ENCODE measurements around the gene KRT77.

KRT77 gene

DNA sequence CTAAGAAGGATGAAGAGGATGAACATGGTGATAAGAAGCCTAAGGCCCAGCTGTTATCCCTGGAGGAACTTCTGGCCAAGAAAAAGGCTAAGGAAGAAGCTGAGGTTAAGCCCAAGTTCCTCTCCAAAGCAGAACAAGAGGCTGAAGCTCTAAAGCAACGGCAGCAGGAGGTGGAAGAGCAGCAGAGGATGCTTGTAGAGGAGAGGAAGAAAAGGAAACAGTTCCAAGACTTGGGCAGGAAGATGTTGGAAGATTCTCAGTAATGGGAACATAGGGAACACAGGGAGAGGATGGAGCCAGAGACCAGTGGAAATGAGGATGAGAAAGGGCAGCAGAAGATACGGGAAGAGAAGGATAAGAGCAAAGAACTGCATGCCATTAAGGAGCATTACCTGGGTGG, 27.5 kb upstream of the KRT77 start:
- H3K27ac ChIP-seq: no peak overlapping the region
- TF ChIP-seq ZFX (IDR thresholded peaks at IDR 0.05): no peak
- TF ChIP-seq, protein P1, sequence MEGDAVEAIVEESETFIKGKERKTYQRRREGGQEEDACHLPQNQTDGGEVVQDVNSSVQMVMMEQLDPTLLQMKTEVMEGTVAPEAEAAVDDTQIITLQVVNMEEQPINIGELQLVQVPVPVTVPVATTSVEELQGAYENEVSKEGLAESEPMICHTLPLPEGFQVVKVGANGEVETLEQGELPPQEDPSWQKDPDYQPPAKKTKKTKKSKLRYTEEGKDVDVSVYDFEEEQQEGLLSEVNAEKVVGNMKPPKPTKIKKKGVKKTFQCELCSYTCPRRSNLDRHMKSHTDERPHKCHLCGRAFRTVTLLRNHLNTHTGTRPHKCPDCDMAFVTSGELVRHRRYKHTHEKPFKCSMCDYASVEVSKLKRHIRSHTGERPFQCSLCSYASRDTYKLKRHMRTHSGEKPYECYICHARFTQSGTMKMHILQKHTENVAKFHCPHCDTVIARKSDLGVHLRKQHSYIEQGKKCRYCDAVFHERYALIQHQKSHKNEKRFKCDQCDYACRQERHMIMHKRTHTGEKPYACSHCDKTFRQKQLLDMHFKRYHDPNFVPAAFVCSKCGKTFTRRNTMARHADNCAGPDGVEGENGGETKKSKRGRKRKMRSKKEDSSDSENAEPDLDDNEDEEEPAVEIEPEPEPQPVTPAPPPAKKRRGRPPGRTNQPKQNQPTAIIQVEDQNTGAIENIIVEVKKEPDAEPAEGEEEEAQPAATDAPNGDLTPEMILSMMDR (conservative IDR thresholded peaks at IDR 0.05): no peak

- TF ChIP-seq, protein P1 (conservative IDR thresholded peaks at IDR 0.05): no peak
- no peak for TF ChIP-seq ZFX (IDR thresholded peaks at IDR 0.05)
Measured at GRCh38 chr12:52730383-52730782, 27.1 kb upstream of the KRT77 start.

DNA sequence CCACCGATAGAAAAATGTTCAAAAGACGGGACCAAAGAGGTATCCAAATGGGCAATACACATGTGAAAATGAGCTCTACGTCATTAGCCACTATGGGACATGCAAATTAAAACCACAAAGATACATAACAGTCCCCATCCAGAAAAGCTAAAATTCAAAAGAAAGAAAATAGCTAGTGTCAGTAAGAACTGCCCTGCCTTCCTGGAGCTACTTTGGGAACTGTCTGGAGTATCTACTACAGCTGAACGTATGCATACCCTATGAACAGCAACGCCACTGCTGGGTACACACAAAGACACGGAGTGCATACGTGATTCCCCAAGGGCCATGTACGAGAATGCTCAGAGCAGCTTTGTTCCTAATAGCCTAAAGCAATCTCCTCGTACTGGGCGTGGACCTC, 25.8 kb upstream of the KRT77 start:
- H3K27ac ChIP-seq: no peak overlapping the region
- no peak for TF ChIP-seq ZFX (IDR thresholded peaks at IDR 0.05)
- TF ChIP-seq, protein P1 (conservative IDR thresholded peaks at IDR 0.05): no peak

More at GRCh38 chr12:52730383-52730782, 27.1 kb upstream of the KRT77 start:
- no peak overlapping the region for H3K27ac ChIP-seq

DNA sequence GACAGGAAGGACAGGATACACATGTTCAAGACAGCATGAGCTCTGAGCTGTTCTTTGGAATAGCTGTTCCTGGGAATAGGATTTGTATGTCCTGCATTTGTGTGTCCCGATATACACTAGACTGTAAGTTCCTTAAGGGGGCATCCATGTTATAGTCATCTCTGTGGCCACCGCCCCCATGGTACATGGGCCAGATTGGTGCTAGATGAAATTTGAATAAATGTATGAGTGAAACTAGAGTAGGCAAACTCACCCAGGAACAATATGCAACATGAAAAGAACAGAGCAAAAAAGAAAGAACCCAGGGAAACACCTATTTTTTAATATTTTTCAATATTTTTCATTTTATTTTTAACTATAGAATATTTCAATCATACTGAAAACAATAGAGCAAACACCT, 25.1 kb upstream of the KRT77 start:
- no peak for TF ChIP-seq ZFX (IDR thresholded peaks at IDR 0.05)
- H3K27ac ChIP-seq: no peak overlapping the region

DNA sequence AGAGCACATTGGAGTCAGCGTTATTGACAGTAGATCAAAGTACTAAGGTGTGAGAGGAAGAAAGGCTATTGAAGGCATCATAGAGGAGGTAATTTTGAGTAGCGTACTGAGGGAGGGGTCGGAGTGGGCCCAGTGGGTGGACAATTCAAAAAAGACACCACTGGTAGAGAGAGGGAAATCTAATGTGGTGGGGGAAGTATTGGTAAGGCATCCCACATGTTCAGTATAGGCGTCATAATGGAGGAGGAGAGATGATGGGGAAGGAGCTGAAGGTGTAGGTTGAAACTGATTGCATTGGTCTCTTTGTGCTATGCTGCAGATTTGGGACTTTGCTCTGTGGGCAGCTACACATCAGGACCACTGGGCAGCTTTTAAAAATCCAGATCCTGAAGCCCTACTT, 23.7 kb upstream of the KRT77 start:
- no peak overlapping the region for H3K27ac ChIP-seq
- no peak for TF ChIP-seq ZFX (IDR thresholded peaks at IDR 0.05)
- TF ChIP-seq, protein P1 (conservative IDR thresholded peaks at IDR 0.05): no peak

GRCh38 chr12:52726451-52726850, 23.1 kb upstream of the KRT77 start:
- no peak overlapping the region for H3K27ac ChIP-seq
- TF ChIP-seq, protein P1 (conservative IDR thresholded peaks at IDR 0.05): no peak
- TF ChIP-seq ZFX (IDR thresholded peaks at IDR 0.05): no peak

DNA sequence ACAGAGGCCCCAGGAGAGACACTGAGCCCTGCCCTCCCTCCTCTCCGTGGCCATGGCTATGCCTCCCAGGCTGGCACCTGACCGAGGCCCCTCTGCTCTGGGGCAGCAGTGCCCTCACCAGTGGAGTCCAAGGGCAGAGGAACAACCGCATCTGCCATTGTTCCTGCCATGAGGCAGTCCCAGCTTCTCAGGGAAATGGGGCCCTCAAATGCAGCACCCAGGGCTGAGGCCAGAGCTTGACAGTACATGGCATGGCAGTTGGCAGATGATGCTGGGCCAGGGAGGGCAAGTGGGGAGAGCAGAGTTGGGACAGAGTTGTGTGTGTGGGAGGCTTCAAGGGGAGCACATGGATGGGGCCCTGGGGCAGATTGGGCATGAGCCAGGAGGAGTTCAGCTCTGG, 21.1 kb upstream of the KRT77 start:
- no peak overlapping the region for H3K27ac ChIP-seq
- TF ChIP-seq, protein P1 (conservative IDR thresholded peaks at IDR 0.05): no peak

DNA sequence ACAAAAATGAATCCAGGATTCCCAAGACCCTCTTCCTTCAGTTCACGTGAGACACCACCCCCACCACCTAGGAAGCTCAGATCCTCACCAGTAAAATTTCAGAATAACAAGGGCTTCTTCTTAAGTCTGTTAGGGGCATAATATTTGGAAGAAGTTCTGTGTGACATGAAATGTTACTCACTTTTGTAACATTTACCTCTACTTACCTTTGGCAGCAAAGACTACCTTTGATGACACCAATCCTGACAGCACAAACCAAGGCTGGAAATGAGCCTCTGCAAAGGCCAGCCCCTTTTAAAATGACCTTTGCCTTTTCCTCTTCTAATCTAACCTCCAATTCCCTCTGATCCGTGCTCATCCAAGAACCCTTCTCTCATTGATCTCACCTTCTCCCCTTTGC, 19.4 kb upstream of the KRT77 start:
- no peak for TF ChIP-seq ZFX (IDR thresholded peaks at IDR 0.05)
- TF ChIP-seq, protein P1 (conservative IDR thresholded peaks at IDR 0.05): no peak
- H3K27ac ChIP-seq: no peak overlapping the region
